ENCODE data around the gene EXOC6B.

DNA sequence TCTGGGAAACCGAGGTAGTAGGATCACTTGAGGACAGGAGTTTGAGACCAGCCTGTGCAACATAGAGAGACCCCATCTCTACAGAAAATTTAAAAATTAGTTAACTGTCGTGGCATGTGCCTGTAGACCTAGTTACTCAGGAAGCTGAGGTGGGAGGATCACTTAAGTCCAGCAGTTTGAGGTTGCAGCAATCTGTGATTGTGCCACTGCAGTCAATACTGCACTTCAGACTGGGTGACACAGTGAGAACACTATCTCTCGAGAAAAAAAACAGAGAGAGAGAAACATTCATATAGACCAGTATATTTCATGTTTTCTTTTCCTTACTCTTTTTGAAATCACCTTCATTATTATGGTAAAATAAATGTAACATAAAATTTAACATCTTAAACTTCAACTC lies 387.5 kb downstream of the EXOC6B start:
- TF ChIP-seq, protein P1, sequence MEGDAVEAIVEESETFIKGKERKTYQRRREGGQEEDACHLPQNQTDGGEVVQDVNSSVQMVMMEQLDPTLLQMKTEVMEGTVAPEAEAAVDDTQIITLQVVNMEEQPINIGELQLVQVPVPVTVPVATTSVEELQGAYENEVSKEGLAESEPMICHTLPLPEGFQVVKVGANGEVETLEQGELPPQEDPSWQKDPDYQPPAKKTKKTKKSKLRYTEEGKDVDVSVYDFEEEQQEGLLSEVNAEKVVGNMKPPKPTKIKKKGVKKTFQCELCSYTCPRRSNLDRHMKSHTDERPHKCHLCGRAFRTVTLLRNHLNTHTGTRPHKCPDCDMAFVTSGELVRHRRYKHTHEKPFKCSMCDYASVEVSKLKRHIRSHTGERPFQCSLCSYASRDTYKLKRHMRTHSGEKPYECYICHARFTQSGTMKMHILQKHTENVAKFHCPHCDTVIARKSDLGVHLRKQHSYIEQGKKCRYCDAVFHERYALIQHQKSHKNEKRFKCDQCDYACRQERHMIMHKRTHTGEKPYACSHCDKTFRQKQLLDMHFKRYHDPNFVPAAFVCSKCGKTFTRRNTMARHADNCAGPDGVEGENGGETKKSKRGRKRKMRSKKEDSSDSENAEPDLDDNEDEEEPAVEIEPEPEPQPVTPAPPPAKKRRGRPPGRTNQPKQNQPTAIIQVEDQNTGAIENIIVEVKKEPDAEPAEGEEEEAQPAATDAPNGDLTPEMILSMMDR (IDR thresholded peaks at IDR 0.05), result no peak
- TF ChIP-seq RCOR1 (IDR thresholded peaks at IDR 0.05; ENCODE audit: low read depth, low read length) (no peak), RAD21 (conservative IDR thresholded peaks at IDR 0.05 in 1 of 2, IDR thresholded peaks at IDR 0.05 in 1 of 2) (no peak), POLR2AphosphoS2 (conservative IDR thresholded peaks at IDR 0.05; ENCODE audit: low read length) (no peak)
- TF ChIP-seq, protein P2, sequence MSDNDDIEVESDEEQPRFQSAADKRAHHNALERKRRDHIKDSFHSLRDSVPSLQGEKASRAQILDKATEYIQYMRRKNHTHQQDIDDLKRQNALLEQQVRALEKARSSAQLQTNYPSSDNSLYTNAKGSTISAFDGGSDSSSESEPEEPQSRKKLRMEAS (IDR thresholded peaks at IDR 0.05), result no peak
